Naive B cell (primary cell): ENCODE data around the gene GNAL. TPM values are rescaled to one million over a fixed set of nuclear protein-coding genes. Genes with fewer than 3 reads are reported as not detected.
A peak's percentile ranks its signal among the peaks of the same experiment; 100 is the strongest.

Experiments used
- ATAC-seq, 2 donors: fragments of 150-1000 bp; cut with Tn5 transposase; 2 replicates each; pipeline ENCODE4 v1.10.0; 2021; ENCODE audit warnings: low read depth in 2 of 2, mild to moderate bottlenecking in 2 of 2, moderate library complexity in 2 of 2
- DNase-seq: peaks from one replicate; pipeline ENCODE4 v3.0.0; 2022
- H3K27ac Mint-ChIP-seq, 6 donors: one replicate each; pipeline ENCODE4 v1.8.0; 2020 to 2022; ENCODE audit warnings: mild to moderate bottlenecking in 6 of 6, mixed read lengths in 6 of 6, moderate library complexity in 5 of 6, inconsistent platforms in 2 of 6
- H3K27me3 Mint-ChIP-seq, 3 donors: one replicate each; pipeline ENCODE4 v1.8.0; 2021 to 2022; ENCODE audit warnings: mixed read lengths in 3 of 3, mild to moderate bottlenecking in 1 of 3
- H3K36me3 Mint-ChIP-seq, 2 donors: one replicate each; pipeline ENCODE4 v1.8.0; 2020 to 2022; ENCODE audit warnings: mixed read lengths in 2 of 2, inconsistent platforms in 1 of 2, mild to moderate bottlenecking in 1 of 2
- H3K4me1 Mint-ChIP-seq, 3 donors: one replicate each; pipeline ENCODE4 v1.8.0; 2020 to 2022; ENCODE audit warnings: mixed read lengths in 3 of 3, inconsistent platforms in 1 of 3, mild to moderate bottlenecking in 1 of 3, moderate library complexity in 1 of 3
- H3K4me3 Mint-ChIP-seq, 8 donors: one replicate each; pipeline ENCODE4 v1.8.0; 2020 to 2022; ENCODE audit warnings: mild to moderate bottlenecking in 8 of 8, mixed read lengths in 8 of 8, moderate library complexity in 8 of 8, inconsistent platforms in 2 of 8
- H3K9me3 Mint-ChIP-seq, 7 donors: one replicate each; pipeline ENCODE4 v1.8.0; 2020 to 2022; ENCODE audit warnings: mixed read lengths in 7 of 7, mild to moderate bottlenecking in 5 of 7, inconsistent platforms in 2 of 7, moderate library complexity in 1 of 7
- polyA plus RNA-seq, 6 donors: library from polyadenylated mRNA; unstranded; fragments of 300-500 nt; fragmentation: Illumina TruSeq; gene quantifications; one replicate each; pipeline ENCODE4 v1.2.3, GENCODE V29; 2021; ENCODE audit warnings: low read depth in 6 of 6

The GNAL gene
- polyA plus RNA-seq, 6 donors from 2014 or later = 0.05 to 0.48 (median 0.14) TPM; not detected in 2

GRCh38 chr18:11817229-11817628 lies 128.2 kb downstream of the GNAL start:
- Mint-ChIP-seq H3K27ac (no peak overlapping the region), H3K4me3 (no peak overlapping the region), H3K36me3 (no peaks in the 10 kb centered on the region), H3K4me1 (no peaks in the 10 kb centered on the region), H3K27me3 (peaks cover 0 to 15% (median 0%) of the 10 kb centered on the region in 3 donors), H3K9me3 (peaks cover 0 to 7% (median 3%) of the 10 kb centered on the region in 7 donors)
- ATAC-seq = no peak
- DNase-seq = no peak

DNA sequence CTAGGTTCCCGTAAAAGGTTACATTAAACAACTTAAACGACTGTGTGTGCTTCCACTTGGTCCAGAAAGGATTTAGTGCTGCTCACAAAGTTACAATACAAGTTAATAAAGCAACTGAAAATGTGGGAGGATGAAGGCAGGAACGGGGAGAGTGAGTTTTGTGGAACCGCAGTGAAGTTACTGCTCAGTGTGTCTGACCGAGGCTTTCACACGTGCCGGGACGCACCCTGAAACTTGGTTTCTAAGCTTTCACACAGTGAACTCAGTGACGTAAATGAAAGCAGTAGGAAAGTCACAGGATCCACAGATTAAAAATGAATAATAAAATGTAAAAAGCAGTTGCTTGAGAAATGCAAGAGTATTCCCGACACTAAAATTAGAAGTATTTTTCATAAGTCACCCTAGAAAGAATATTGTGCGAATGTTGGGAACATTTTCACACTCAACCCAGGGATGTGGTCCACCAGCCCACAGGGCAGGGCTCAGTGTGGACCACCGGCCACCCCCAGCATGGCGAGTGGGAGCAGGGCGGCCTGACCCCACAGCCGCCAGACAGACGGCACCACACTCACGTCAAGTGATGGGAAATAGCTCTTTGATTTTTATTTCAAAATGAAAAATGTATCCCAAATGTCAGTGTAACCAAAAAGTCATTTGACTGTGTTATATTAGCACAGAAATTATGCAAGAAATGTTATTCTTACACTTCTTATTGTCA lies 129.6 kb downstream of the GNAL start:
- Mint-ChIP-seq H3K4me3 (no peak overlapping the region), H3K36me3 (no peaks in the 10 kb centered on the region), H3K4me1 (no peaks in the 10 kb centered on the region), H3K27me3 (peaks cover 0 to 15% (median 3%) of the 10 kb centered on the region in 3 donors), H3K27ac (no peak overlapping the region), H3K9me3 (peaks cover 0 to 7% (median 3%) of the 10 kb centered on the region in 7 donors)
- DNase-seq (no peak), ATAC-seq (no peak)

DNA sequence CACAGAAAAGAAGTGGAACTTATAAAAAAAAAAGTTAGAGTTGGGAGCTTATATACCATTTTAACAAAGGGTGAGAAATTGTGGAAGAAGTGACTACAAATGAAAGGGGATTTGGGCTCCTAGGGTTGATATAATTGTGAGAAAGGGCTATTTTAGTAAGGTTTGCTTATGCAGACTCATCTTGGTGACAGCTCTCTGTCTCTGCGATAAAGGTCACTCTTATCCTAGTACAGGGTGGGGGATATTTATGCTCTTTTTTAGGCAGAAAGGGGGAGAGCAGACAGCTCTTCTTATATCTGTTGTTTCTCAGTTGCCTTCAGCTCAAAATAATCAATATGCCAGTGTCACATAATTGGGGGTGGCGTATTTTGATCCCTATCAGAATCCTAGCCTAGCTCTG lies 130.9 kb downstream of the GNAL start:
- ATAC-seq (no peak), DNase-seq (no peak)
- no peaks in the 10 kb centered on the region for H3K4me1 Mint-ChIP-seq
- H3K9me3 Mint-ChIP-seq = peaks cover 0 to 7% (median 3%) of the 10 kb centered on the region in 7 donors
- no peak overlapping the region for H3K4me3 Mint-ChIP-seq
- no peaks in the 10 kb centered on the region for H3K36me3 Mint-ChIP-seq
- peaks cover 0 to 15% (median 3%) of the 10 kb centered on the region in 3 donors for H3K27me3 Mint-ChIP-seq
- no peak overlapping the region for H3K27ac Mint-ChIP-seq

- no peak for ATAC-seq
- Mint-ChIP-seq H3K36me3 (no peaks in the 10 kb centered on the region), H3K9me3 (peaks cover 0 to 7% (median 3%) of the 10 kb centered on the region in 7 donors), H3K27ac (no peak overlapping the region), H3K4me3 (no peak overlapping the region), H3K27me3 (peaks cover 0 to 10% (median 3%) of the 10 kb centered on the region in 3 donors), H3K4me1 (no peaks in the 10 kb centered on the region)
- no peak for DNase-seq
Measured at GRCh38 chr18:11820697-11821096, 131.6 kb downstream of the GNAL start.

DNA sequence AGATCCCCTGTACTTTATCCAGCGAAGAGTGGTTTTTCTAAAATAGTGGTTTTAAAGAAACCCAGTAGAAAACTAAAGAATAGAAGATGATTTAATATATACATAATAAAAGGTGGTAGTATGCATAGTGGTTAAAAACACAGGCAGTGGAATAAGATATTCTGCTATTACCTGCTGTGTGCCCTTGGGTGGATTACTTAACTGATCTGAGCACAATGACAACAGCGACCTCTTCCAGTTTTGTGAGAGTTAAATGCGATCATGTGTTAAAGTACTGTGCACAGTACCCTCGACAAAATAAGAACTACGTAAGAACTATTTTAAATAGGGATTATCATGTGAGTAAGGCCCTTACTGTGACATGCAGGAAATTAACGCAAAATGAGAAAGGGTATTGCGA lies 132.1 kb downstream of the GNAL start:
- ATAC-seq (no peak), DNase-seq (no peak)
- Mint-ChIP-seq H3K27me3 (peaks cover 0 to 14% (median 3%) of the 10 kb centered on the region in 3 donors), H3K27ac (peak overlapping the region in 1 of 6 donors; percentile 42), H3K9me3 (peaks cover 0 to 7% (median 3%) of the 10 kb centered on the region in 7 donors), H3K36me3 (no peaks in the 10 kb centered on the region), H3K4me1 (no peaks in the 10 kb centered on the region), H3K4me3 (no peak overlapping the region)

DNA sequence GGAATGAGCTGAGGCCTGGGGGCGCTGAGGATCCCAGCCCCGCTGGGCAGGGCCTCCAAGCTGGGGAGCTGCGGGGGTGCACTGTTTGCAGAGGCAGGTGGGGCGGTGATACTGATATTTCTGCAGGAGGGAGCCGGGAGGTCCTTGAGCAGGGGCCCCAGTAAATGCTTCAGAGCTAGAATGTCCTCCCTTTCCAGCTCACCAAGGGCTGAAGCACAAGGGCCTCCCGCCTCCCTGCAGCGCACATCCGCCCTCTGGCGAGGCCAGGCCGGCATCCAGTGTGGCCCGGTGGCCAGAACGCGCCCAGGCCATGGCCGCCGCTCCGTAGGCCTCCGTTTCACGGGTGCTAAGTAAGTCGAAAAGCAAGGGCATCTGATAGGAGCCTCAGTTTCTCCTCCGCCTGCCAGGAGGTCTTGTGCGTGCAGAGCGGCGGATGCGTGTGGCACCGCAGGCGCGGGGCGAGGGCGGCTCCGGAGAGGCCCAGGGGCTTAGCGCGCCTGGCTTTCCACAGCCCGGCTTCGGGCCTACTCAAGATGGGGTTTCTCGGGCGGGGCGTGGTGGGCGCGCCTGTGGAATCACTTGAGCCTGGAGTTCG lies 132.7 kb downstream of the GNAL start:
- Mint-ChIP-seq H3K4me1 (no peaks in the 10 kb centered on the region), H3K27ac (peak overlapping the region in 2 of 6 donors; percentile 42 to 75), H3K27me3 (peaks cover 0 to 19% (median 3%) of the 10 kb centered on the region in 3 donors), H3K36me3 (no peaks in the 10 kb centered on the region), H3K4me3 (no peak overlapping the region), H3K9me3 (peaks cover 0 to 7% (median 3%) of the 10 kb centered on the region in 7 donors)
- DNase-seq (no peak), ATAC-seq (no peak)

- no peak for ATAC-seq
- no peak overlapping the region for H3K4me3 Mint-ChIP-seq
- H3K36me3 Mint-ChIP-seq = no peaks in the 10 kb centered on the region
- H3K9me3 Mint-ChIP-seq = peaks cover 0 to 7% (median 3%) of the 10 kb centered on the region in 7 donors
- H3K27me3 Mint-ChIP-seq = peaks cover 0 to 15% (median 3%) of the 10 kb centered on the region in 3 donors
- no peak for DNase-seq
- no peaks in the 10 kb centered on the region for H3K4me1 Mint-ChIP-seq
- no peak overlapping the region for H3K27ac Mint-ChIP-seq
Measured at GRCh38 chr18:11823545-11823944, 134.5 kb downstream of the GNAL start.

- Mint-ChIP-seq H3K4me3 (no peak overlapping the region), H3K36me3 (no peaks in the 10 kb centered on the region), H3K27me3 (peaks cover 0 to 16% (median 3%) of the 10 kb centered on the region in 3 donors), H3K27ac (peak overlapping the region in 1 of 6 donors; percentile 65), H3K4me1 (no peaks in the 10 kb centered on the region), H3K9me3 (peaks cover 0 to 4% (median 0%) of the 10 kb centered on the region in 7 donors)
- DNase-seq = no peak
- no peak for ATAC-seq
Measured at GRCh38 chr18:11826836-11827235, 137.8 kb downstream of the GNAL start.

DNA sequence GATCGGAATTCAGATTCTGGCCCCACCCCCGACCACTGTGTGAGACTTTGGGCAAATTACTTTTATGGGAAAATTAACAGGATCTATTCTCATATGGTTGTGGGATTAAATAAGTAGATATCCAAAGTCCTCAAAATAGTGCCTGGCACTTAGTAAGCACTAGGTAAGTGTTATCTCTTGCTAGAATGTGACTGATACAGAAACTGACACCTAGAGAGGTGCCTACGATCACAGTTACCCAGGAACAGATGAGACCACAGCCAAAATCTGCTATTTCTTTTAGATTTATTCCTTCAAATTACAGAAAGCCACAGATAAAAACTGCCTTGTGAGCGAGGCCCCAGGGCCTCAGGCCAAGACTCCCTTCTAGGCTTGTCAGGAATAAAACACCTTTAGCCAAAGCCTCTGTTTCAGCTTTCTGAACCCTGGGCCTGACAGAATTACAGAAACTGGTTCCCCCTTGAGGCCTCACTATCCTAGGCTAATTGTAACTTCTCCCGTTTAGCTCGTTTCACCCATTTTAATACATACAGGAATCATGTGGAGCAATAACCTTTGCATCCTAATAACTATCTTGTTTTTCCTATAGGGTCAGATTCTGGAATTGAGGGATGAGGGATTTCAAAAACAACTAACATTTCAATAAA lies 139.8 kb downstream of the GNAL start:
- H3K36me3 Mint-ChIP-seq = no peaks in the 10 kb centered on the region
- no peaks in the 10 kb centered on the region for H3K4me1 Mint-ChIP-seq
- H3K9me3 Mint-ChIP-seq = peaks cover 0 to 4% (median 0%) of the 10 kb centered on the region in 7 donors
- H3K4me3 Mint-ChIP-seq = no peak overlapping the region
- H3K27me3 Mint-ChIP-seq = peaks cover 0 to 21% (median 0%) of the 10 kb centered on the region in 3 donors
- DNase-seq (no peak), ATAC-seq (no peak)
- H3K27ac Mint-ChIP-seq = no peak overlapping the region

- H3K4me3 Mint-ChIP-seq = no peak overlapping the region
- DNase-seq = no peak
- H3K4me1 Mint-ChIP-seq = no peaks in the 10 kb centered on the region
- no peak for ATAC-seq
- peaks cover 0 to 21% (median 3%) of the 10 kb centered on the region in 3 donors for H3K27me3 Mint-ChIP-seq
- no peak overlapping the region for H3K27ac Mint-ChIP-seq
- no peaks in the 10 kb centered on the region for H3K36me3 Mint-ChIP-seq
- peaks cover 0 to 4% (median 0%) of the 10 kb centered on the region in 7 donors for H3K9me3 Mint-ChIP-seq
Measured at GRCh38 chr18:11830585-11830984, 141.5 kb downstream of the GNAL start.

GRCh38 chr18:11831921-11832320 lies 142.9 kb downstream of the GNAL start:
- peaks cover 0 to 13% (median 3%) of the 10 kb centered on the region in 3 donors for H3K27me3 Mint-ChIP-seq
- ATAC-seq = no peak
- DNase-seq = no peak
- no peaks in the 10 kb centered on the region for H3K4me1 Mint-ChIP-seq
- no peaks in the 10 kb centered on the region for H3K36me3 Mint-ChIP-seq
- no peak overlapping the region for H3K4me3 Mint-ChIP-seq
- H3K27ac Mint-ChIP-seq = no peak overlapping the region
- peaks cover 0 to 4% (median 0%) of the 10 kb centered on the region in 7 donors for H3K9me3 Mint-ChIP-seq

GRCh38 chr18:11834772-11835171 lies 145.7 kb downstream of the GNAL start:
- Mint-ChIP-seq H3K4me3 (no peak overlapping the region), H3K9me3 (peaks cover 0 to 4% (median 0%) of the 10 kb centered on the region in 7 donors), H3K4me1 (no peaks in the 10 kb centered on the region), H3K27me3 (peaks cover 6 to 27% (median 8%) of the 10 kb centered on the region in 3 donors), H3K36me3 (no peaks in the 10 kb centered on the region), H3K27ac (no peak overlapping the region)
- ATAC-seq (no peak), DNase-seq (no peak)

DNA sequence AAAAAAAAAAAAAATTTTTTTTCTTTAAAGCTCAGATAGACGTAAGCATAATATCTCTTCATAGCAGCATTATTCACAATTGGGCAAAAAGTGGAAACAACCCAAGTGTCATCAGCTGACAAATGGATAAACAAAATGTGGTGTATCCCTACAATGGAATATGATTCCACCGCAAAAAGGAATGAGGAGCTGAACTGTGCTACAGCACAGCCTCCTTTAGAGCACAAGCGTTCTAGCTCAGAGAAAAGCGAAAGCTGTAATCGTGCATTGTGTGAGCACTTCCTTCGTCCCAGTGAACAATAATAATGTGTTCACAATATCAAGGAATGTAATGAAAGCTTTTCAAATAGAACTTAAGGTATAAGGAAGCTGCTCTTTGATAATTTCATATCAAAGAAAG lies 150.5 kb downstream of the GNAL start:
- Mint-ChIP-seq H3K4me3 (no peak overlapping the region), H3K27me3 (peaks cover 5 to 24% (median 6%) of the 10 kb centered on the region in 3 donors), H3K9me3 (no peaks in the 10 kb centered on the region), H3K4me1 (no peaks in the 10 kb centered on the region), H3K36me3 (no peaks in the 10 kb centered on the region), H3K27ac (no peak overlapping the region)
- ATAC-seq (no peak), DNase-seq (no peak)
